HCT116 (cell line): ENCODE measurements around the gene EIF2A. TPM values are rescaled to one million over a fixed set of nuclear protein-coding genes. Genes with fewer than 3 reads are reported as not detected.

ENCODE experiments used
- ATAC-seq: fragments of 200-7000 bp; cut with Tn5 transposase; 2 replicates; pipeline ENCODE4 v1.9.1; 2020; ENCODE audit warnings: mild to moderate bottlenecking, moderate library complexity
- BruUV-seq: library from RNA; stranded (reverse); fragments of 400-500 nt; replicated peaks from 2 replicates; lab custom pipeline; 2021; lab: Mats Ljungman, UMichigan
- CTCF ChIA-PET: fragments of 300-600 bp; sonication (Branson Sonifier 250); formaldehyde crosslinking; loops from one replicate; lab custom pipeline; 2021; ENCODE audit warnings: antibody characterized with exemption; lab: Charles Lee
- POLR2A ChIA-PET: fragments of 300-600, 350-600 bp; sonication (Branson Sonifier 250); formaldehyde crosslinking; loops from one replicate; lab custom pipeline; 2021; ENCODE audit warnings: antibody characterized with exemption; lab: Charles Lee
- RAD21 ChIA-PET, 2 experiments: fragments of 300-600 bp; sonication (Branson Sonifier 250); formaldehyde crosslinking; loops; one replicate each; lab custom pipeline; 2023; ENCODE audit warnings: low total read pairs in 2 of 2; ENCODE audit not compliant: uncharacterized antibody in 2 of 2, unreplicated experiment in 2 of 2, low non-redundant PET in 1 of 2; lab: Charles Lee
- DNase-seq: peaks from one replicate; pipeline ENCODE4 v3.0.0-alpha.2; 2010; ENCODE audit warnings: low read depth, low spot score
- H2AFZ ChIP-seq: fragments of 200-600 bp; shearing (Covaris generic), sonication (generic); 2 replicates; pipeline ENCODE4 v1.6.1; 2017; ENCODE audit warnings: low read depth, mixed run types, mixed read lengths, antibody characterized with exemption, low read length; ENCODE audit not compliant: poor library complexity, severe bottlenecking
- H3K27ac ChIP-seq: 2 replicates; pipeline ENCODE4 v1.5.1; 2012; ENCODE audit warnings: low read depth, low read length
- H3K27me3 ChIP-seq: fragments of 200-600 bp; sonication (generic); 2 replicates; pipeline ENCODE4 v1.6.1; 2016; ENCODE audit warnings: mixed run types, low read length, mixed read lengths; ENCODE audit not compliant: insufficient read depth
- H3K36me3 ChIP-seq, 2 experiments: fragments of 200-500 bp in 1 of 2; fragments of 200-600 bp in 1 of 2; sonication (Bioruptor generic) in 1 of 2; sonication (generic) in 1 of 2; 2 replicates each; pipeline versions ENCODE4 v1.5.1 to v1.6.1; 2014 to 2016; ENCODE audit warnings: low read length in 2 of 2, inconsistent platforms in 1 of 2, mixed read lengths in 1 of 2, mixed run types in 1 of 2; ENCODE audit not compliant: insufficient read depth in 2 of 2, control insufficient read depth in 1 of 2
- H3K4me1 ChIP-seq, 2 experiments: fragments of 200-600 bp in 1 of 2; sonication (generic) in 1 of 2; 2 replicates each; pipeline versions ENCODE4 v1.5.1 to v1.6.1; 2012 to 2017; ENCODE audit warnings: low read length in 2 of 2, inconsistent platforms in 1 of 2, mild to moderate bottlenecking in 1 of 2, mixed read lengths in 1 of 2, mixed run types in 1 of 2, moderate library complexity in 1 of 2; ENCODE audit not compliant: insufficient read depth in 2 of 2, control insufficient read depth in 1 of 2
- H3K4me2 ChIP-seq: fragments of 200-600 bp; sonication (generic); 2 replicates; pipeline ENCODE4 v1.6.1; 2017; ENCODE audit warnings: mixed run types, low read length, mixed read lengths
- H3K4me3 ChIP-seq, 2 experiments: fragments of 200-600 bp in 1 of 2; sonication (generic) in 1 of 2; replicated peaks in 1 of 2; 2 replicates each; pipeline ENCODE4 v1.5.1; 2011 to 2016; ENCODE audit warnings: low read length in 2 of 2, control low read depth in 1 of 2, low read depth in 1 of 2, mild to moderate bottlenecking in 1 of 2, mixed read lengths in 1 of 2, mixed run types in 1 of 2
- H3K79me2 ChIP-seq: fragments of 200-600 bp; sonication (generic); 2 replicates; pipeline ENCODE4 v1.6.1; 2017; ENCODE audit warnings: mild to moderate bottlenecking, mixed run types, low read length, moderate library complexity, mixed read lengths; ENCODE audit not compliant: insufficient read depth
- H3K9ac ChIP-seq: fragments of 200-600 bp; sonication (generic); 2 replicates; pipeline ENCODE4 v1.6.1; 2016; ENCODE audit warnings: low read length, mixed read lengths
- H3K9me2 ChIP-seq: fragments of 200-600 bp; sonication (generic), shearing (Covaris generic); 2 replicates; pipeline ENCODE4 v1.6.1; 2017; ENCODE audit warnings: mixed run types, mild to moderate bottlenecking, moderate library complexity; ENCODE audit not compliant: insufficient read depth
- H3K9me3 ChIP-seq, 2 experiments: fragments of 200-500 bp in 1 of 2; fragments of 200-600 bp in 1 of 2; sonication (Bioruptor generic) in 1 of 2; sonication (generic) in 1 of 2; 2 replicates each; pipeline ENCODE4 v1.6.1; 2014 to 2017; ENCODE audit warnings: low read length in 2 of 2, mixed read lengths in 2 of 2, inconsistent platforms in 1 of 2, low read depth in 1 of 2, mild to moderate bottlenecking in 1 of 2, mixed run types in 1 of 2, moderate library complexity in 1 of 2; ENCODE audit not compliant: control insufficient read depth in 1 of 2, insufficient read depth in 1 of 2
- H4K20me1 ChIP-seq: fragments of 200-600 bp; sonication (generic), shearing (Covaris generic); 2 replicates; pipeline ENCODE4 v1.6.1; 2017; ENCODE audit warnings: mixed run types, mild to moderate bottlenecking, moderate library complexity; ENCODE audit not compliant: insufficient read depth
- ATF3 ChIP-seq: IDR thresholded peaks from 2 replicates; pipeline ENCODE4 v1.6.1; 2012
- CEBPB ChIP-seq: IDR thresholded peaks from 2 replicates; pipeline ENCODE4 v1.6.1; 2012; ENCODE audit warnings: low read depth
- EZH2 ChIP-seq: fragments of 200-600 bp; sonication (generic); IDR thresholded peaks from 2 replicates; pipeline ENCODE4 v1.6.1; 2017; ENCODE audit warnings: antibody characterized with exemption, mixed run types
- JUND ChIP-seq: IDR thresholded peaks from 2 replicates; pipeline ENCODE4 v1.6.1; 2012
- MAX ChIP-seq: IDR thresholded peaks from 2 replicates; pipeline ENCODE4 v1.6.1; 2012
- POLR2A ChIP-seq: IDR thresholded peaks from 2 replicates; pipeline ENCODE4 v1.7.0; 2011; ENCODE audit warnings: borderline replicate concordance; ENCODE audit not compliant: insufficient read depth, insufficient read length; ENCODE audit errors: extremely low read depth
- POLR2AphosphoS5 ChIP-seq: IDR thresholded peaks from 2 replicates; pipeline ENCODE4 v1.6.1; 2011; ENCODE audit warnings: mild to moderate bottlenecking, low read depth, low read length, moderate library complexity
- SIN3A ChIP-seq: IDR thresholded peaks from 2 replicates; pipeline ENCODE4 v1.6.1; 2012; ENCODE audit warnings: low read depth
- SRF ChIP-seq: IDR thresholded peaks from 2 replicates; pipeline ENCODE4 v1.6.1; 2012; ENCODE audit warnings: low read depth
- ZBTB33 ChIP-seq: IDR thresholded peaks from 2 replicates; pipeline ENCODE4 v1.6.1; 2011; ENCODE audit warnings: mild to moderate bottlenecking, low read length, moderate library complexity; ENCODE audit not compliant: insufficient replicate concordance; ENCODE audit errors: extremely low read depth
- ZFX ChIP-seq: fragments of 450-650 bp; IDR thresholded peaks from 2 replicates; pipeline ENCODE4 v1.6.1; 2017
- ZNF274 ChIP-seq: fragments of 200-500 bp; sonication (Bioruptor generic); IDR thresholded peaks from 2 replicates; pipeline ENCODE4 v1.6.1; 2014; ENCODE audit warnings: mild to moderate bottlenecking, low read depth, low read length, inconsistent platforms
- intact Hi-C: fragments of 100-400 bp; cut with micrococcal nuclease; formaldehyde crosslinking; loops from 2 replicates; pipeline ENCODE4 v1.10.0; 2022
- total RNA-seq: library from RNA; stranded (reverse); gene quantifications from one replicate; pipeline ENCODE4 v1.2.1, GENCODE V29; 2021; ENCODE audit not compliant: unreplicated experiment

EIF2A gene
- total RNA-seq, 1 experiment from 2014 or later: 126 TPM

- Histone ChIP-seq H3K27ac (peak overlapping the region; percentile 90), H3K79me2 (peaks cover 93% of the 10 kb centered on the region), H3K9me3 (no peaks in the 10 kb centered on the region), H3K4me1 (peaks cover 15 to 34% of the 10 kb centered on the region in 2 experiments), H3K27me3 (no peaks in the 10 kb centered on the region), H3K9me2 (no peaks in the 10 kb centered on the region), H3K4me2 (peak overlapping the region; percentile 85), H3K4me3 (peak overlapping the region; percentile 91), H2AFZ (no peak overlapping the region), H3K9ac (peak overlapping the region; percentile 80), H3K36me3 (0 out of 4 replicates have a peak, but pooled peaks cover 0 to 5% of the 10 kb centered on the region in 2 experiments), H4K20me1 (0 out of 2 replicates have a peak, but pooled peaks cover 3% of the 10 kb centered on the region)
- CTCF ChIA-PET: no interaction called here
- DNase-seq (no peak), ATAC-seq (no peak)
- TF ChIP-seq ZFX (no peak), ZBTB33 (no peak), MAX (peak; percentile 34; the same call in 1 of the 2 replicates), ZNF274 (no peak)
- intact Hi-C loops: loop anchor here (5.0 kb wide), 2 partner anchors 57 to 158 kb away; partner anchors contain the start of genes EIF2A, SERP1 and SIAH2
- BruUV-seq: no TSS peak
- RAD21 ChIA-PET: no interaction called here
- POLR2A ChIA-PET: interaction anchor here (2.0 kb wide), 1 partner anchor 30 kb away, joined by 6 read pairs; no protein-coding TSS in a partner anchor
Measured at GRCh38 chr3:150603980-150604319, 57.4 kb downstream of the EIF2A start.

GRCh38 chr3:150605998-150606641, 59.5 kb downstream of the EIF2A start:
- Histone ChIP-seq H3K4me1 (peaks cover 2 to 12% of the 10 kb centered on the region in 2 experiments; a peak in 2 of 4 replicates), H3K36me3 (0 out of 4 replicates have a peak, but pooled peaks cover 0 to 5% of the 10 kb centered on the region in 2 experiments), H3K4me3 (no peak overlapping the region), H3K79me2 (peaks cover 94% of the 10 kb centered on the region), H3K27me3 (no peaks in the 10 kb centered on the region), H3K9me2 (no peaks in the 10 kb centered on the region), H3K9ac (no peak overlapping the region), H3K9me3 (no peaks in the 10 kb centered on the region), H3K4me2 (no peak overlapping the region), H3K27ac (no peak overlapping the region), H2AFZ (no peak overlapping the region), H4K20me1 (peaks cover 10% of the 10 kb centered on the region; the same call in 1 of the 2 replicates)
- ChIA-PET POLR2A (no interaction called here), CTCF (no interaction called here), RAD21 (no interaction called here)
- intact Hi-C loops: no loop called here
- no TSS peak for BruUV-seq
- no peak for ATAC-seq
- no peak for DNase-seq
- TF ChIP-seq CEBPB (no peak), POLR2AphosphoS5 (no peak), JUND (no peak), SIN3A (no peak), EZH2 (no peak), POLR2A (no peak), ATF3 (no peak), SRF (no peak), ZFX (no peak), ZBTB33 (no peak)
